SK-N-SH treated with all-trans-retinoic acid at 6 μM for 48 hours (cell line): ENCODE results near the gene SLC37A1.

Source experiments
- ATAC-seq: fragments of 200-7000 bp; cut with Tn5 transposase; 3 replicates; pipeline ENCODE4 v1.9.1; 2020; ENCODE audit warnings: mild to moderate bottlenecking, moderate library complexity
- ARNTL ChIP-seq: fragments of 450-650 bp; formaldehyde crosslinking; IDR thresholded peaks from 2 replicates; pipeline ENCODE4 v1.5.0; 2020; ENCODE audit warnings: low read depth, mild to moderate bottlenecking, moderate library complexity, borderline replicate concordance
- BACH2 ChIP-seq: fragments of 250-450 bp; sonication (Bioruptor Pico); IDR thresholded peaks from 2 replicates; pipeline ENCODE4 v1.9.0; 2021; ENCODE audit warnings: mild to moderate bottlenecking, borderline replicate concordance
- CSDC2 ChIP-seq: fragments of 250-450 bp; sonication (Bioruptor Pico); IDR thresholded peaks from 2 replicates; pipeline ENCODE4 v1.5.0; 2020; ENCODE audit warnings: mild to moderate bottlenecking, moderate library complexity
- ESRRG ChIP-seq: fragments of 250-450 bp; sonication (Bioruptor Pico); IDR thresholded peaks from 2 replicates; pipeline ENCODE4 v1.6.1; 2021; ENCODE audit warnings: mild to moderate bottlenecking
- ISL1 ChIP-seq: fragments of 250-450 bp; sonication (Bioruptor Pico); IDR thresholded peaks from 2 replicates; pipeline ENCODE4 v2.1.2; 2022; ENCODE audit warnings: mild to moderate bottlenecking, moderate library complexity
- OSR1 ChIP-seq: fragments of 250-450 bp; sonication (Bioruptor Pico); IDR thresholded peaks from 2 replicates; pipeline ENCODE4 v1.8.0; 2022; ENCODE audit warnings: moderate library complexity, mild to moderate bottlenecking, inconsistent platforms
- PPARA ChIP-seq: fragments of 250-450 bp; sonication (Bioruptor Pico); IDR thresholded peaks from 2 replicates; pipeline ENCODE4 v1.5.0; 2020; ENCODE audit warnings: mild to moderate bottlenecking, borderline replicate concordance
- RARB ChIP-seq: fragments of 250-450 bp; sonication (Bioruptor Pico); IDR thresholded peaks from 2 replicates; pipeline ENCODE4 v1.8.0; 2021; ENCODE audit warnings: mild to moderate bottlenecking, moderate library complexity
- SNAI2 ChIP-seq: fragments of 250-450 bp; sonication (Bioruptor Pico); IDR thresholded peaks from 2 replicates; pipeline ENCODE4 v1.5.0; 2020; ENCODE audit warnings: mild to moderate bottlenecking, moderate library complexity
- TCF4 ChIP-seq: fragments of 250-450 bp; sonication (Bioruptor Pico); IDR thresholded peaks from 2 replicates; pipeline ENCODE4 v1.8.0; 2021; ENCODE audit warnings: mild to moderate bottlenecking, moderate library complexity, borderline replicate concordance
- TOX ChIP-seq: fragments of 250-450 bp; sonication (Bioruptor Pico); IDR thresholded peaks from 2 replicates; pipeline ENCODE4 v1.8.0; 2021; ENCODE audit warnings: mild to moderate bottlenecking, moderate library complexity, borderline replicate concordance
- ZC3H10 ChIP-seq: fragments of 250-450 bp; sonication (Bioruptor Pico); IDR thresholded peaks from 2 replicates; pipeline ENCODE4 v1.5.1; 2021; ENCODE audit warnings: mild to moderate bottlenecking, moderate library complexity
- ZFP3 ChIP-seq: fragments of 250-450 bp; sonication (Bioruptor Pico); IDR thresholded peaks from 2 replicates; pipeline ENCODE4 v1.5.0; 2020; ENCODE audit warnings: mild to moderate bottlenecking, moderate library complexity
- ZFP30 ChIP-seq: fragments of 450-650 bp; formaldehyde crosslinking; IDR thresholded peaks from 2 replicates; pipeline ENCODE4 v1.5.0; 2022; ENCODE audit warnings: mild to moderate bottlenecking, moderate library complexity
- ZNF565 ChIP-seq: fragments of 450-650 bp; formaldehyde crosslinking; conservative IDR thresholded peaks from 2 replicates; pipeline ENCODE4 v1.5.0; 2020; ENCODE audit warnings: low read depth, mild to moderate bottlenecking, moderate library complexity
- ZNF70 ChIP-seq: fragments of 450-650 bp; formaldehyde crosslinking; IDR thresholded peaks from 2 replicates; pipeline ENCODE4 v1.5.0; 2020; ENCODE audit warnings: mild to moderate bottlenecking, moderate library complexity
- TF ChIP-seq, protein P1 (sequence below): fragments of 250-450 bp; sonication (Bioruptor Pico); IDR thresholded peaks from 2 replicates; pipeline ENCODE4 v1.8.0; 2021; ENCODE audit warnings: low read depth, mild to moderate bottlenecking, moderate library complexity, borderline replicate concordance
- TF ChIP-seq, protein P2 (sequence below): fragments of 250-450 bp; sonication (Bioruptor Pico); IDR thresholded peaks from 2 replicates; pipeline ENCODE4 v1.5.0; 2020; ENCODE audit warnings: mild to moderate bottlenecking, moderate library complexity
- TF ChIP-seq, protein P3 (sequence below): fragments of 250-450 bp; sonication (Bioruptor Pico); IDR thresholded peaks from 2 replicates; pipeline ENCODE4 v1.8.0; 2020; ENCODE audit warnings: mild to moderate bottlenecking, moderate library complexity, borderline replicate concordance
- TF ChIP-seq, protein P4 (sequence below): fragments of 250-450 bp; sonication (Bioruptor Pico); IDR thresholded peaks from 2 replicates; pipeline ENCODE4 v1.5.1; 2021; ENCODE audit warnings: mild to moderate bottlenecking, moderate library complexity

Gene SLC37A1

DNA sequence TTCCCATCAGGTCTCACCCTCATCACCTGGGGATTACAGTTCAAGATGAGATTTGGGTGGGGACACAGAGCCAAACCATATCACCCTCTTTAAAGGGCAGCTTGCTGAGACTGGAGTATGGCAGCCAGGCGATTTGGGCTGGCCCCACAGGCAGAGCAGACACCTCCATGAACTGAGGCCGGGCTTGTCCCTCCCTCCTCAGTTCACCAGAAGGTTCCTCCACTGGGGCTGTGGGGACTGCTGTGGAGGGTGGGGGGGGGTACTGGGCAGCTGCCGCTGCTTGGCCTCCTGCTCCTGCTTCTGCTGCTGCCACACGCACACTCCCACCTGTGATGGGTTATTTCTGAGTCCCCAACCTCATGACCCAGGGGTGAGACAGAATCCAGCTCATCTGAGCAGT is 85.8 kb downstream of the SLC37A1 start:
- TF ChIP-seq TOX (CRISPR knock-in tag) (no peak), CSDC2 (CRISPR knock-in tag) (no peak), ZFP30 (CRISPR knock-in tag) (no peak), ESRRG (no peak)
- ATAC-seq, result no peak

DNA sequence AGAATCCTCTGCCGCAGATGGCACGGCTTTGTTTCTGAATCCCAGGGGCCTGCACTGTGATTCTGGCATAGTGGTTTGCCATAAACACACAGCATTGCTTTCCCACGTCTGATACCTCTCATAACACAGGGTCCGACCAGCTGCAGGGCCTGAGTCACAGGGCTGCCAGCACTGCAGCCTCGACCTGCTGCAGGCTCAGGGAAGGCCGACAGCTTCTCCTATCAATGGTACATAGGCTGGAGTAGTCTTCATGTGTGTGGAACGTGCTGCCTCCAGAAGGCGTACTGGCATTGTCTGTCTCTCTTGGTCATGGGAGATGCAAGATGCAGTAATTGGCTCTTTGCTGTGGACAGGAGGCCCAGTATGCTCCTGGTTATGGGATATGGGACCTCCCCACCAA is 86.3 kb downstream of the SLC37A1 start:
- no peak for TF ChIP-seq ZC3H10 (CRISPR knock-in tag)
- TF ChIP-seq CSDC2 (CRISPR knock-in tag), result no peak
- no peak for TF ChIP-seq ARNTL (CRISPR knock-in tag)
- TF ChIP-seq ESRRG, result no peak
- no peak for TF ChIP-seq TCF4
- no peak for TF ChIP-seq OSR1 (CRISPR knock-in tag)
- TF ChIP-seq, protein P1, sequence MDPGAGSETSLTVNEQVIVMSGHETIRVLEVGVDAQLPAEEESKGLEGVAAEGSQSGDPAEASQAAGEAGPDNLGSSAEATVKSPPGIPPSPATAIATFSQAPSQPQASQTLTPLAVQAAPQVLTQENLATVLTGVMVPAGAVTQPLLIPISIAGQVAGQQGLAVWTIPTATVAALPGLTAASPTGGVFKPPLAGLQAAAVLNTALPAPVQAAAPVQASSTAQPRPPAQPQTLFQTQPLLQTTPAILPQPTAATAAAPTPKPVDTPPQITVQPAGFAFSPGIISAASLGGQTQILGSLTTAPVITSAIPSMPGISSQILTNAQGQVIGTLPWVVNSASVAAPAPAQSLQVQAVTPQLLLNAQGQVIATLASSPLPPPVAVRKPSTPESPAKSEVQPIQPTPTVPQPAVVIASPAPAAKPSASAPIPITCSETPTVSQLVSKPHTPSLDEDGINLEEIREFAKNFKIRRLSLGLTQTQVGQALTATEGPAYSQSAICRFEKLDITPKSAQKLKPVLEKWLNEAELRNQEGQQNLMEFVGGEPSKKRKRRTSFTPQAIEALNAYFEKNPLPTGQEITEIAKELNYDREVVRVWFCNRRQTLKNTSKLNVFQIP (CRISPR knock-in tag), result no peak
- TF ChIP-seq ZNF565, result no peak
- no peak for TF ChIP-seq ZFP3
- no peak for TF ChIP-seq BACH2 (CRISPR knock-in tag)
- no peak for TF ChIP-seq SNAI2 (CRISPR knock-in tag)
- no peak for TF ChIP-seq ISL1 (CRISPR knock-in tag)
- no peak for TF ChIP-seq TOX (CRISPR knock-in tag)
- no peak for ATAC-seq

DNA sequence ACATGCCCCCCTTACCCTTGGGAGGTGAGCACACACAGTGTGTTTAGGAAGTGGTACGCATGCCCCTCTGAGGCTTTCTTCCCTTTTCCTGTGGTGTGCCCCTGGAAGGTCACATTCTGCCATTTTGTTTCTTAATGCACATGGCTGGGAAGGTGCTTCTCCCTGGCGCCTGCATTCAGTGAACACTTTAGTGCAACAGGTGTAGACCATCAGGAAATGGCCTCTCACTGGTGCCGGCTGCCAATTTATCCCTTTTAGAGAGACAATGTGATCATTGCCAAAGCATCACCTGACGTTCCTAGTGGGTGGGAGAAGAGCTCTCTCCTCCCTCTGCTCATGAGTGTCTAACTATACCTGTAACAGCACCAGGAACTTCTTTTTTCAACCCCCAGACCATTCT is 88.0 kb downstream of the SLC37A1 start:
- no peak for TF ChIP-seq RARB (CRISPR knock-in tag)
- no peak for TF ChIP-seq PPARA (CRISPR knock-in tag)
- no peak for TF ChIP-seq TOX (CRISPR knock-in tag)
- TF ChIP-seq OSR1 (CRISPR knock-in tag), result no peak
- TF ChIP-seq, protein P2, sequence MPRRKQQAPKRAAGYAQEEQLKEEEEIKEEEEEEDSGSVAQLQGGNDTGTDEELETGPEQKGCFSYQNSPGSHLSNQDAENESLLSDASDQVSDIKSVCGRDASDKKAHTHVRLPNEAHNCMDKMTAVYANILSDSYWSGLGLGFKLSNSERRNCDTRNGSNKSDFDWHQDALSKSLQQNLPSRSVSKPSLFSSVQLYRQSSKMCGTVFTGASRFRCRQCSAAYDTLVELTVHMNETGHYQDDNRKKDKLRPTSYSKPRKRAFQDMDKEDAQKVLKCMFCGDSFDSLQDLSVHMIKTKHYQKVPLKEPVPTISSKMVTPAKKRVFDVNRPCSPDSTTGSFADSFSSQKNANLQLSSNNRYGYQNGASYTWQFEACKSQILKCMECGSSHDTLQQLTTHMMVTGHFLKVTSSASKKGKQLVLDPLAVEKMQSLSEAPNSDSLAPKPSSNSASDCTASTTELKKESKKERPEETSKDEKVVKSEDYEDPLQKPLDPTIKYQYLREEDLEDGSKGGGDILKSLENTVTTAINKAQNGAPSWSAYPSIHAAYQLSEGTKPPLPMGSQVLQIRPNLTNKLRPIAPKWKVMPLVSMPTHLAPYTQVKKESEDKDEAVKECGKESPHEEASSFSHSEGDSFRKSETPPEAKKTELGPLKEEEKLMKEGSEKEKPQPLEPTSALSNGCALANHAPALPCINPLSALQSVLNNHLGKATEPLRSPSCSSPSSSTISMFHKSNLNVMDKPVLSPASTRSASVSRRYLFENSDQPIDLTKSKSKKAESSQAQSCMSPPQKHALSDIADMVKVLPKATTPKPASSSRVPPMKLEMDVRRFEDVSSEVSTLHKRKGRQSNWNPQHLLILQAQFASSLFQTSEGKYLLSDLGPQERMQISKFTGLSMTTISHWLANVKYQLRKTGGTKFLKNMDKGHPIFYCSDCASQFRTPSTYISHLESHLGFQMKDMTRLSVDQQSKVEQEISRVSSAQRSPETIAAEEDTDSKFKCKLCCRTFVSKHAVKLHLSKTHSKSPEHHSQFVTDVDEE (CRISPR knock-in tag), result no peak
- TF ChIP-seq ESRRG, result no peak
- TF ChIP-seq TCF4, result no peak

DNA sequence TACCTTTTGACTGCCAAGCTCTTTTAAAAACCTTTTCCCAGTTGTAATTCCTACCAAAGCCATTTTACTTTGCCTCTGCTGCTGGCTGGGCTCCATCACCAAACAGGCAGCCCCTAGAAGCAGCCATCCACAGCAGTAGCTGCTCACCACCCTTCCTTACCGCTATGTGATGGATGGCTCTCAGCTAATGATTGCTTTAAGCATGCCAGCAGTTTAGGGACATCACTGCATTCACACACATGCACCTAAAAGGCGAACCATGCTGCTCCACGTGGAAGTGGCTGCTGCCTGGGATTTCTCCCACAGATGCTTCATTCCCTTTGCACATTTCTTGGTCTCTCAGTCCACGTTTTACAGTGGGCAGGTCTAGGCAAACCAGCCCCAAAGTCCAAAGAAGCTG is 93.5 kb downstream of the SLC37A1 start:
- TF ChIP-seq, protein P3, sequence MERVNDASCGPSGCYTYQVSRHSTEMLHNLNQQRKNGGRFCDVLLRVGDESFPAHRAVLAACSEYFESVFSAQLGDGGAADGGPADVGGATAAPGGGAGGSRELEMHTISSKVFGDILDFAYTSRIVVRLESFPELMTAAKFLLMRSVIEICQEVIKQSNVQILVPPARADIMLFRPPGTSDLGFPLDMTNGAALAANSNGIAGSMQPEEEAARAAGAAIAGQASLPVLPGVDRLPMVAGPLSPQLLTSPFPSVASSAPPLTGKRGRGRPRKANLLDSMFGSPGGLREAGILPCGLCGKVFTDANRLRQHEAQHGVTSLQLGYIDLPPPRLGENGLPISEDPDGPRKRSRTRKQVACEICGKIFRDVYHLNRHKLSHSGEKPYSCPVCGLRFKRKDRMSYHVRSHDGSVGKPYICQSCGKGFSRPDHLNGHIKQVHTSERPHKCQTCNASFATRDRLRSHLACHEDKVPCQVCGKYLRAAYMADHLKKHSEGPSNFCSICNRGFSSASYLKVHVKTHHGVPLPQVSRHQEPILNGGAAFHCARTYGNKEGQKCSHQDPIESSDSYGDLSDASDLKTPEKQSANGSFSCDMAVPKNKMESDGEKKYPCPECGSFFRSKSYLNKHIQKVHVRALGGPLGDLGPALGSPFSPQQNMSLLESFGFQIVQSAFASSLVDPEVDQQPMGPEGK (CRISPR knock-in tag), result no peak
- TF ChIP-seq OSR1 (CRISPR knock-in tag) (no peak), ISL1 (CRISPR knock-in tag) (no peak), ZC3H10 (CRISPR knock-in tag) (no peak), BACH2 (CRISPR knock-in tag) (no peak), ZNF70 (CRISPR knock-in tag) (no peak), PPARA (CRISPR knock-in tag) (no peak), ESRRG (no peak), ZNF565 (no peak)
- TF ChIP-seq, protein P1 (CRISPR knock-in tag), result no peak
- TF ChIP-seq, protein P4, sequence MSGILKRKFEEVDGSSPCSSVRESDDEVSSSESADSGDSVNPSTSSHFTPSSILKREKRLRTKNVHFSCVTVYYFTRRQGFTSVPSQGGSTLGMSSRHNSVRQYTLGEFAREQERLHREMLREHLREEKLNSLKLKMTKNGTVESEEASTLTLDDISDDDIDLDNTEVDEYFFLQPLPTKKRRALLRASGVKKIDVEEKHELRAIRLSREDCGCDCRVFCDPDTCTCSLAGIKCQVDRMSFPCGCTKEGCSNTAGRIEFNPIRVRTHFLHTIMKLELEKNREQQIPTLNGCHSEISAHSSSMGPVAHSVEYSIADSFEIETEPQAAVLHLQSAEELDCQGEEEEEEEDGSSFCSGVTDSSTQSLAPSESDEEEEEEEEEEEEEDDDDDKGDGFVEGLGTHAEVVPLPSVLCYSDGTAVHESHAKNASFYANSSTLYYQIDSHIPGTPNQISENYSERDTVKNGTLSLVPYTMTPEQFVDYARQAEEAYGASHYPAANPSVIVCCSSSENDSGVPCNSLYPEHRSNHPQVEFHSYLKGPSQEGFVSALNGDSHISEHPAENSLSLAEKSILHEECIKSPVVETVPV (CRISPR knock-in tag), result no peak
- TF ChIP-seq, protein P2 (CRISPR knock-in tag), result no peak

More for the DNA sequence above, 88.0 kb downstream of the SLC37A1 start:
- ATAC-seq, result no peak

More for the DNA sequence above, 93.5 kb downstream of the SLC37A1 start:
- no peak for ATAC-seq
